ENCODE results near the gene ITGA8. TPM values are rescaled to one million over a fixed set of nuclear protein-coding genes. Genes with fewer than 3 reads are reported as not detected.
"Not testable (repeated sequence)": the region's sequence is repeated elsewhere in the genome, so short reads cannot be mapped to it uniquely, and the experiment has no call there.

Gene ITGA8
- total RNA-seq, 2 experiments from 2014 or later: not detected

DNA sequence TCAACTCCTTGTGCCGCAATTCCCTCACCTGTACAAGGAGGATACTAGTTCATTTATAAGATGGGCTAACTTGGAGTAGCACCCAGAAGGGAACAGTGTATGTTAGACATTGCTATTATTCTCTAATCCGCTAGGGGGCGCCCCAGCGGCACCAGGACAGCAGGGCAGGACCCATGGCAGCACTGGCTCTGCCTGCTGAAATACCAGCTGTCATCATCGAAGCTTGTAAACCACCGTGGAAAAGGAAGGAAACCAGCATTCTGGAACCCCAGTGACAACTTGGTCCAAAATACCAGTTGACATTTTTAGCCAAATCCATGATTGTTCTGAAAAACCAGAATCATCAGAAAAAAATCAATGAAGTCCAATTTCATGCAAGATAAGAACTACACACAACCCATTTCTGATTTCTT, 134.4 kb downstream of the ITGA8 start:
- peaks cover 4% of the 10 kb centered on the region for H3K9me3 Mint-ChIP-seq
- no peaks in the 10 kb centered on the region for H3K36me3 Mint-ChIP-seq
- peaks cover 11% of the 10 kb centered on the region for H3K27me3 Mint-ChIP-seq
- no peak overlapping the region for H3K27ac Mint-ChIP-seq
- H3K4me1 Mint-ChIP-seq: no peaks in the 10 kb centered on the region
- H3K4me3 Mint-ChIP-seq: no peak overlapping the region
- DNase-seq: peak; percentile 37

DNA sequence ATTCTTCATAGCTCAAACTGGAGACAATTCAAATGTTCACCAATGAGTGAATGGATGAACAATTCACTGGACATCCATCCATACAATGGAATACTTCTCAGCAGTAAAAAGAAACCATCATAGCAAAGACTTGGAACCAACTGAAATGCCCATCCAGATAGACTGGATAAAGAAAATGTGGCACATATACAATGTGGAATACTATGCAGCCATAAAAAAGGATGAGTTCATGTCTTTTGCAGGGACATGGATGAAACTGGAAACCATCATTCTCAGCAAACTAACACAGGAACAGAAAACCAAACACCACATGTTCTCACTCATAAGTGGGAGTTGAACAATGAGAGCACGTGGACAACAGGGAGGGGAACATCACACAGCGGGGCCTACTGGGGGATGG, 136.8 kb downstream of the ITGA8 start:
- not testable (repeated sequence) for H3K36me3 Mint-ChIP-seq, H3K9me3 Mint-ChIP-seq, DNase-seq, H3K4me1 Mint-ChIP-seq, H3K4me3 Mint-ChIP-seq, H3K27ac Mint-ChIP-seq
- H3K27me3 Mint-ChIP-seq: peaks cover 11% of the 10 kb centered on the region

DNA sequence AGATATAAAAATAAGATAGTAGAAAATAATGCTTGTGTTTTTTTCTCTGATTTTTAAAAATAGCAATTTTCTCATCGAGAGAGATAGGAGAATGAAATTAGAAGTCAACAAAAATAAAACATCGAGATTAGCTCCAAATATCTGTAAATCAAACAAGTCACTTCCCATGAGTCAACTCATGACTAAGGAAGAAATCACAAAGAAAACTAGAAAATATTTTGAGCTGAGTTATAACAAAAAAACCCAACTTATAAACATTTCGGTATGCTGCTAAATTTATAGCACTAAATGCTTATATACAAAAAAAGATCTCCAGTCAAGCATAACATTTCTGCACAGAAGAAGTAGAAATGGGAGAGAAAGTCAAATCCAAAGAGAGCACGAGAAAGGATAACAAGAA, 140.1 kb downstream of the ITGA8 start:
- H3K4me3 Mint-ChIP-seq: no peak overlapping the region
- peaks cover 4% of the 10 kb centered on the region for H3K9me3 Mint-ChIP-seq
- no peak for DNase-seq
- H3K4me1 Mint-ChIP-seq: no peaks in the 10 kb centered on the region
- H3K27ac Mint-ChIP-seq: no peak overlapping the region
- peaks cover 18% of the 10 kb centered on the region for H3K27me3 Mint-ChIP-seq
- no peaks in the 10 kb centered on the region for H3K36me3 Mint-ChIP-seq

DNA sequence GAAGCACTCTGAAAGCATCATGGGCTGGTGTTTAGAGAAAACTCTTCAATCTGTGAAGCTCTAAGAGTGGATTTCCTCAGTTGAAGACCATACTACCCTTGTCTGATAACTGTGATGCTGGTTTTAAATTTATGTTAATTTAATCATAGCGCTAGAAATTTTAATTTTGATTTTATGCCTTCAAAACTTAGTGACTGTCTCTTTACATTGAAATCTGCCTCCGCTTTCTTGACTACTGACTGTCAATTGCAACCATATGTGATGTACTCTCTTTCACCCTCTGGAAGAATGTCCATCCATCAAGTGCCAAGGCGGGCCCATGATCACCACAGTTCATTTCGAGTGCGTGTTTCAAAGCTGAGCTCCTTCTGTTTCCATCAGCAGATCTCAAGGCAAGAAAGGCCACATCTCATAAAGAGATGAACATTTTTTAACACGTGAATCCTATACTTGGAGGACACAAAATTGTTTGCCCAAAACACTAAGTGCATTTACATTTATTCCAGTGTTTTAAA, 147.1 kb downstream of the ITGA8 start:
- no peak overlapping the region for H3K4me3 Mint-ChIP-seq
- H3K27ac Mint-ChIP-seq: no peak overlapping the region
- H3K27me3 Mint-ChIP-seq: peaks cover 16% of the 10 kb centered on the region
- no peaks in the 10 kb centered on the region for H3K4me1 Mint-ChIP-seq
- H3K36me3 Mint-ChIP-seq: no peaks in the 10 kb centered on the region
- no peak for DNase-seq
- H3K9me3 Mint-ChIP-seq: no peaks in the 10 kb centered on the region

DNA sequence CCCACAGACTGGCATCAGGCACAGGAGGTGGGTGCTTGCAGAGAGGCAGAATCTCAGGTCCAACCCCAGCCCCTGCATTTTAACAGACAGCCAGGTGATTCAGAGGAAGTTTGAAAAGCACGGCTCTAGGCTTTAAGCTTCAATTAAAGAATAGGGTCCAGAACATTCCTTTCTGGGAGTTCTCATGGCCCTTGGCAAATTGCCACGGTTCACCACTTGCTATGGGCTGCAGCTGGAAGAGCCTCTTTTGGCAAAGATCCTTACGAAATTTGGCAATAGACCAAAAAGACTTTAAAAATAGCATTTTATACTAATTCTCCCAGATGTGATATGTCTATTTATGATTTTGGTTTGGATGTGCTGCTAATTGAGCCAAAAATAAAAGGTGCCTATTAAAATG, 148.1 kb downstream of the ITGA8 start:
- peaks cover 11% of the 10 kb centered on the region for H3K27me3 Mint-ChIP-seq
- DNase-seq: no peak
- H3K27ac Mint-ChIP-seq: no peak overlapping the region
- no peaks in the 10 kb centered on the region for H3K9me3 Mint-ChIP-seq
- H3K4me3 Mint-ChIP-seq: no peak overlapping the region
- H3K36me3 Mint-ChIP-seq: no peaks in the 10 kb centered on the region
- no peaks in the 10 kb centered on the region for H3K4me1 Mint-ChIP-seq

DNA sequence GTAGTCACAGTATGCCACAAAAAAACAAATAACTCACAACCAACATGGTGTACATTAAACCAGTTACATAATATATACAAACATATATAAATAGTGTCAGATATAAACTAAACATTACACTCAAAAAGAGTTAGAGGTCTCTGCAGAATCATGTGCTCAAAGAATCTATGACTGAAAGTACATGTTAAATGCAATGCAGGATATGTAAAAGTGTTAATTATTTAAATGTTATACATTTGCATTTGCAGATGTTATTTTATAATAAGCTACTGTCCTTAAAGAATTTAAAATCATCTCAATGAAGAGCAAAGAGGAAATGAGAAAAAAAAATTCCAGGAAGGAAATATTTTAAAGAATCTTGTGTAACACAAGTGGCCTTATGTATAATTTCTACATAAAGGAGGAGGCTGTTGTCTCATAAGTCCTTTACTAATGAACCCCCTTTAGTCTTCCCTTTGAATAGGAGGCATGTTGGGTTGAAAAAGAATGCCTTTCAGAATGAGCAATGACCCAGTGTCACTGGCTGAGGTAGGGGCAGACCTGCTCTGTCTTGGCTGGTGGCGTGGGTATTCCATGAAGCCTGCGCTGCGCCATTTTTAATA, 148.9 kb downstream of the ITGA8 start:
- DNase-seq: no peak
- H3K4me3 Mint-ChIP-seq: no peak overlapping the region
- H3K36me3 Mint-ChIP-seq: no peaks in the 10 kb centered on the region
- no peaks in the 10 kb centered on the region for H3K4me1 Mint-ChIP-seq
- peaks cover 11% of the 10 kb centered on the region for H3K27me3 Mint-ChIP-seq
- H3K9me3 Mint-ChIP-seq: no peaks in the 10 kb centered on the region
- H3K27ac Mint-ChIP-seq: no peak overlapping the region

DNA sequence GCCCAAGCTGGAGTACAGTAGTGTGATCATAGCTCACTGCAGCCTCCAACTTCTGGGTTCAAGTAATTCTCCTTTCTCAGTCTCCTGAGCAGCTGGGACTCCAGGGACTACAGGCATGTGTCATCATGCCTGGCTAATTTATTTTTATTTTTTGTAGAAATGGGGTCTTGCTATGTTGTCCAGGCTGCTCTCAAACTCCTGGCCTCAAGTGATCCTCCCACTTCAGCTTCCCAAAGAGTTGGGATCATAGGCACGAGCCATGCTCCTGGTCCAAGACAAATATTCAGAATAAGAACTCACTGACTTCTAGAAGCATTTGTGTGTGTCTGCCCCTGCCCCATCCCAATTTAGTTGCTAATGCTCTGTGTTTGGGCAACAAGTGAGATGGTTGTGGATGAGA, 151.8 kb downstream of the ITGA8 start:
- no peaks in the 10 kb centered on the region for H3K36me3 Mint-ChIP-seq
- no peak overlapping the region for H3K27ac Mint-ChIP-seq
- no peaks in the 10 kb centered on the region for H3K4me1 Mint-ChIP-seq
- peaks cover 6% of the 10 kb centered on the region for H3K27me3 Mint-ChIP-seq
- H3K4me3 Mint-ChIP-seq: no peak overlapping the region
- no peaks in the 10 kb centered on the region for H3K9me3 Mint-ChIP-seq
- DNase-seq: no peak

DNA sequence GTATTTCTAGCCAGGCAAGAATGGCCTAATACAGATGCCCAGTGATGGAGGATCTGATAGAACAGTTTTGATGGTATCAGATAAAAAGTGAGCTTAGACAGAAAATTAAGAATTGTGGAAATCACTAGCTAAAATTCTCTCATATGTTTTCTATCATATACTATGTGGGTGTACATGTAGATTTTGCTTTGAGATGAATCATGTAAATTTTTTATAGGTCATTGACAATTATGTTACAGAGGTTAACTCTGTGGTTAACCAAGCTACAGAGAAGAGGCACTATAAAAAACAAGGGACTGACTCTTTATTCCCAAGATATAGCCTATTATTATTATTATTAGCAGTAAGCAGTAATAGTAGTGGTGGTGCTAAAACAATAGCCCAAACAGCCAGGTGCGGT, 156.5 kb downstream of the ITGA8 start:
- Mint-ChIP-seq H3K27ac (no peak overlapping the region), H3K4me1 (no peaks in the 10 kb centered on the region), H3K36me3 (no peaks in the 10 kb centered on the region), H3K4me3 (no peak overlapping the region), H3K27me3 (no peaks in the 10 kb centered on the region), H3K9me3 (no peaks in the 10 kb centered on the region)
- DNase-seq: no peak

DNA sequence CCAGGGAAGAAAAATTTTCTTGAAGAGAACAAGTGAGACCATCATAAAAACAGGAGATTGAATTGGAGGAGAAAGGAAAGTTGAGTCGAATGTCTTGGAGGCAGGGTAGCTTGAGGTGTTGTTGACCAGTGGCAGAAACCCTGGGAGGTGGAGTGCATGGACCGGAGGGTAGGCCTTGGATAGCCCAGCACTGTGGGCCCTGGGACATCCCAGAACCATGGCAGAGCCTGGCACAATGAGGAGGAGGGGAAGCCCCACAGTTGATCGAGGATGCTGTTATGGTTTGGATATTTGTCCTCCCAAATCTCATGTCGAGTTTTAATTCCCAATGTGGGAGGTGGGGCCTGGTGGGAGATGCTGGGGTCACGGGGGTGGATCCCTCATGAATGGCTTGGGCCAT, 157.1 kb downstream of the ITGA8 start:
- H3K4me3 Mint-ChIP-seq: no peak overlapping the region
- H3K27ac Mint-ChIP-seq: no peak overlapping the region
- no peaks in the 10 kb centered on the region for H3K36me3 Mint-ChIP-seq
- no peak for DNase-seq
- H3K27me3 Mint-ChIP-seq: no peaks in the 10 kb centered on the region
- H3K9me3 Mint-ChIP-seq: no peaks in the 10 kb centered on the region
- H3K4me1 Mint-ChIP-seq: no peaks in the 10 kb centered on the region

DNA sequence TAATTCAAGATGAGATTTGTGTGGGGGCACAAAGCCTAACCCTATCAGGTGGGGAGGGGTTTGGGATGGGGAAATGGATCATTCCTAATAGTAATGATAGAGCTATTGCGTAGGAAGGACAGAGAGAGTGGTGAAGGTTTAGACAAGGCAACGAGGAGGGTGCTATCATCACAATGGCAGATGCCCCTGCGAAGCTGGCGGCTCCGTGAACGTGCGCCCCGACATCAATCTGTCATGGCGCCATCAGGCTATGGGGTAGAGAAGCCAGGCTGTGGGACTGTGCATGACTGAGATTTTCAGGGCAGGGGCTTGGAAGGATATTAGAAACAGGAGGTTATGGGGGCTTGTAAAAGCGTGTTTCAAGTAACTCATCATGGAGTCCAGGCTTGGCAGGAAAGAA, 157.6 kb downstream of the ITGA8 start:
- H3K4me3 Mint-ChIP-seq: no peak overlapping the region
- H3K27me3 Mint-ChIP-seq: no peaks in the 10 kb centered on the region
- no peak for DNase-seq

DNA sequence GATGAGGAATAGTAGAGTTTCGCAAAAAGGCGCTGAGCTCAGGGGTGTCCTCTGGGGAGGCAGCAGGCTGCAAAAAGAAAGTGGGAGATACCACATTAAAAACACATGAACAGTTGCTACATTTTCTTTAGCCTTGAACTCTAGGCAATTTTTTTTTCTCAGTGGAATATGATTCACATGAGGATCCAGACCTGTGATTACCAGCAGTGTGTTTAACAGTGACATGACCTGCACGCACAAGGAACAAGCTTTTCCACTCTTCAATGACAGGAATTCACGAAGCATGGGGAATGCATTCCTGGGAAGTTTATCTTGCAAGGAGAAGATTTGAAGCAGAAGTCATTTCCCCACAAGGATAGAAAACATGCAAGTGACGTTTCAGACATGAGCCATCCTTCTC, 161.6 kb downstream of the ITGA8 start:
- peaks cover 4% of the 10 kb centered on the region for H3K27me3 Mint-ChIP-seq
- H3K4me1 Mint-ChIP-seq: no peaks in the 10 kb centered on the region
- H3K36me3 Mint-ChIP-seq: no peaks in the 10 kb centered on the region
- H3K27ac Mint-ChIP-seq: no peak overlapping the region
- DNase-seq: no peak
- H3K4me3 Mint-ChIP-seq: no peak overlapping the region
- H3K9me3 Mint-ChIP-seq: no peaks in the 10 kb centered on the region

More for the DNA sequence above, 157.6 kb downstream of the ITGA8 start:
- Mint-ChIP-seq H3K27ac (no peak overlapping the region), H3K4me1 (no peaks in the 10 kb centered on the region), H3K9me3 (no peaks in the 10 kb centered on the region), H3K36me3 (no peaks in the 10 kb centered on the region)

DNA sequence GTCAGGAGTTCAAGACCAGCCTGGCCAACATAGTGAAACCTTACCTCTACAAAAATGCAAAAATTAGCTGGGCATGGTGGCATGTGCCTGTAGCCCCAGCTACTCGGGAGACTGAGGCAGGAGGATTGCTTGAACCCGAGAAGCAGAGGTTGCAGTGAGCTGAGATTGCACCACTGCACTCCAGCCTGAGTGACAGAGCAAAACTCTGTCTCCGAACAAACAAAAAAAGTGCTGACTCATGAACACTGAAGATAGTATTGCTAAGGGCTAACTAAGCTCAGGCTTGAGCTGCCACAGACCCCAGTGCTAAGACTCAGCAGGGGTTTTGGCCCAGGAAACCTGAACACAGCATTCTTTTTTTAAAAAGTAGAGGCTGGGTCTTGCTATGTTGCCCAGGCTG, 162.6 kb downstream of the ITGA8 start:
- not testable (repeated sequence) for DNase-seq, H3K4me1 Mint-ChIP-seq, H3K36me3 Mint-ChIP-seq, H3K4me3 Mint-ChIP-seq, H3K27me3 Mint-ChIP-seq, H3K27ac Mint-ChIP-seq, H3K9me3 Mint-ChIP-seq

DNA sequence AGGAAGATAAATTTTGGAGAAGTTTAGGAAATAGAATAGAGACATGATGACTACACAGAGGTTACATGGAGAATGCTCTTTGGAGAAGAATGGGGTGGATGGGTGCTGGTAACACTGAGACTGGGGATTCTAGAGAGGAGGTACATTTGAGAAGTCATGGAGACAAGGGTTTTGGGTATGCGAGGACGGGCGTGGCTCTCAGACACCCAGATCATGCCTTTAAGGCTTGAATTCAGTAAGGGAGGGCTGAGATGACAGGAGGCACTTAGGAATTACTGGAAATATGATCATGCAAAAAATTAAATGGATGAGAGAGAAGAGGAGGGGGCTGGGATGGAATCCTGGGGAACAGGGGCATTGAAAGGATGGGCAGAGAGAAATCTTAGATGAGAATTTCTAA, 168.8 kb downstream of the ITGA8 start:
- no peak overlapping the region for H3K4me3 Mint-ChIP-seq
- H3K9me3 Mint-ChIP-seq: no peaks in the 10 kb centered on the region
- H3K27ac Mint-ChIP-seq: no peak overlapping the region
- H3K27me3 Mint-ChIP-seq: peaks cover 3% of the 10 kb centered on the region
- no peaks in the 10 kb centered on the region for H3K4me1 Mint-ChIP-seq
- no peak for DNase-seq
- no peaks in the 10 kb centered on the region for H3K36me3 Mint-ChIP-seq

DNA sequence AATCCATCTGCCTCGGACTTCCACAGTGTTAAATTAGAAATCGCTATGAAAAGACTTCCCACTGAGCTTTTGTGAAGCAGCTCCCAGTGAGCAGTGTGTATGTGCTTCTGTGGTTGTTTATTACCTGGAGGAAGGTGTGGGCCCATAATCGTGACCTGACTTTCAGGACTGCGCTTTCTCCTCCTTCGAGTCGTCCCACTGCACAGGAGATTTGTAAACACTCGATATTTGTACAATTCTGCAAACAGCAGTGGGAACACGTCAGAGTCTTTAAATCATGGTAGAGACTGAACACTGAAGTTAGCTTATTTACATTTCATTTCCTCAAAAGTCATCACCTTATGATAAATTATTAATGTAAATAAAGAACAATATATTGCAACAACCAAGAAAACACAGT, 171.4 kb downstream of the ITGA8 start:
- H3K27ac Mint-ChIP-seq: no peak overlapping the region
- H3K27me3 Mint-ChIP-seq: peaks cover 5% of the 10 kb centered on the region
- H3K4me1 Mint-ChIP-seq: no peaks in the 10 kb centered on the region
- no peak overlapping the region for H3K4me3 Mint-ChIP-seq
- H3K36me3 Mint-ChIP-seq: no peaks in the 10 kb centered on the region
- no peak for DNase-seq
- peaks cover 3% of the 10 kb centered on the region for H3K9me3 Mint-ChIP-seq

DNA sequence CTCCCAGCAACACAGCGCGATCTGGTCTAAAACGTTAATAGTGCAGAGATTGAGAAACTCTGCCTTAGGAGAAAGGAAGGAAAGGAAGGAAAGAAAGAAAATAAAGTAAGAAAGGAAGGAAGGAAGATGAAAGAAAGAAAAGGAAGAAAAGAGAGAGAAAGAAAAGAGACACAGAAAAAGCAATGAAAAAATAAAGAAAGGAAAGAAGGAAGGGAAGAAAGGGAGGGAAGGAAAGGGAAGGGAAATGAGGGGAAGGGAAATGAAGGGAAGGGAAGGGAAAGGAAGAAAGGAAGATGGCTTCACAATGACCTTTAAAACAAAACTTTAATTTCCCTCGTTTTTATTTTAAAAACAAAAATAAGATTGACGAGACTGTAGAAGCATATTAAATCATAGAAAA, 173.1 kb downstream of the ITGA8 start:
- no peak for DNase-seq
- Mint-ChIP-seq H3K36me3 (no peaks in the 10 kb centered on the region), H3K4me3 (no peak overlapping the region), H3K27me3 (peaks cover 5% of the 10 kb centered on the region), H3K9me3 (peaks cover 3% of the 10 kb centered on the region), H3K4me1 (no peaks in the 10 kb centered on the region), H3K27ac (no peak overlapping the region)

DNA sequence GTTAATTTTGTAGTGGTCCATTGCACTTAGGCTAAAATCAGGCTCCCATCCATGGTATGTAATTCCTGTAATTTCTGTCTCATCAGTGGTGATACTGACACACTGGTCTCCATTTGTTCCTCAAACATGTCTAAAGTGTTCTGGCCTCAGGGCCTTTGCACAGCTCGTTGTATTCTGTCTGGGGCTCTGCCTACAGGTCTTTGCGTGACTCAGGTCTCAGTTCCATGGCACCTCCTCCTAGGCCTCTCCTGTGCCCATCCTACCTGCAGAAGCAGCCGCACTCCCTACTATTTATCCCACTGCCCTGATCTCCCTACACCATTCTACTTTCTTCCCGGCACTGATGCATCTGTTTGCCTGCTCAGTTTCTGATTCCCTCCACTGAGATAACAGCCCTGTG, 173.8 kb downstream of the ITGA8 start:
- Mint-ChIP-seq H3K27ac (no peak overlapping the region), H3K4me3 (no peak overlapping the region), H3K9me3 (peaks cover 3% of the 10 kb centered on the region), H3K4me1 (no peaks in the 10 kb centered on the region), H3K36me3 (no peaks in the 10 kb centered on the region), H3K27me3 (peaks cover 5% of the 10 kb centered on the region)
- no peak for DNase-seq
